COLO829 (cell line): ENCODE results near the gene PSPC1.
A peak's percentile ranks its signal among the peaks of the same experiment; 100 is the strongest.
"Not testable (repeated sequence)": the region's sequence is repeated elsewhere in the genome, so short reads cannot be mapped to it uniquely, and the experiment has no call there.

Experiments used
- DNase-seq: peaks from one replicate; pipeline ENCODE4 v3.0.0; 2012; ENCODE audit warnings: low spot score

The PSPC1 gene

DNA sequence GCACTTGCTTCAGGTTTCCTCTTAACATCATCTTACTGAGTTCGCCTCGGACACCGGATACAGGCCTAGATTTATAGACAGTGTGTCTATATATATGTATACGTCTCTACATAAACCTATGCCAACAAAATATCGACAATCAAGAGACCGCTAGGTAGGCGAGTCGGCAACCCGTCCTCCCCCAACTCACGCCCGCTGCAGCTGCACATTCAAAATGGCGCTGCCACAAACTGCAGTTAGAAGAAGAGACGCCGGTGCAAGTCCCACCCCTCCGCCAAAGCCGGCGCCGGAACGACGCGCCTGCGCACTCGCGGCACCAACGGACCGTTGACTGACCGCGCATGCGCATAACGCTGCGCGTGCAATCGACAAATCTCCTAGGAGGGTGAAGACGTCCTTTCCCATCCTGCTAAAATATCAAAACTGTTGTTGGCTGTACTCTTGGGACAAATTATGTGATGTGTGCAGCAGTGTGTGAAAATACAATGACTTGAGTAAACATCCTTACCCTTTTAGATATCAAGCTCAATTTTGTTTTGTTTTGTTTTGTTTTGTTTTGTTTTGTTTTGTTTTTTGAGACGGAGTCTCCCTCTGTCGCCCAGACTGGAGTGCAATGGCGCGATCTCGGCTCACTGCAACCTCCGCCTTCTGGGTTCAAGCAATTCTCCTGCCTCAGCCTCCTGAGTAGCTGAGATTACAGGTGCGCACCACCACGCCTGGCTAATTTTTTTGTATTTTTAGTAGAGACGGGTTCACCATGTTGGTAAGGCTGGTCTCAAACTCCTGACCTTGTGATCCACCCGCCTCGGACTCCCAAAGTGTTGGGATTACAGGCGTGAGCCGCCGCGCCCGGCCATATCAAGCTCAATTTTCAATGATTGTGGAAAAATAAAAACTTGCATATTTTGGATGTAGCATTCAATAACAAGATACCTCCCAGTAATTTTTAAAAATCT is at the start of gene PSPC1:
Gene PSPC1, minus strand, starts transcription at position 219 of the 956 bp plus-strand sequence. Its CDS starts 188 bp downstream, at position 31.
- DNase-seq: peak; percentile 97

GRCh38 chr13:19822673-19823072 is 39.9 kb upstream of the PSPC1 start:
- DNase-seq: no peak

GRCh38 chr13:19818223-19818842 is 35.6 kb upstream of the PSPC1 start:
- DNase-seq: peak; percentile 5

GRCh38 chr13:19817510-19818158 is 34.9 kb upstream of the PSPC1 start:
- no peak for DNase-seq

- DNase-seq: no peak
Measured at GRCh38 chr13:19817106-19817505, 34.4 kb upstream of the PSPC1 start.

- not testable (repeated sequence) for DNase-seq
Measured at GRCh38 chr13:19815842-19816241, 33.1 kb upstream of the PSPC1 start.

DNA sequence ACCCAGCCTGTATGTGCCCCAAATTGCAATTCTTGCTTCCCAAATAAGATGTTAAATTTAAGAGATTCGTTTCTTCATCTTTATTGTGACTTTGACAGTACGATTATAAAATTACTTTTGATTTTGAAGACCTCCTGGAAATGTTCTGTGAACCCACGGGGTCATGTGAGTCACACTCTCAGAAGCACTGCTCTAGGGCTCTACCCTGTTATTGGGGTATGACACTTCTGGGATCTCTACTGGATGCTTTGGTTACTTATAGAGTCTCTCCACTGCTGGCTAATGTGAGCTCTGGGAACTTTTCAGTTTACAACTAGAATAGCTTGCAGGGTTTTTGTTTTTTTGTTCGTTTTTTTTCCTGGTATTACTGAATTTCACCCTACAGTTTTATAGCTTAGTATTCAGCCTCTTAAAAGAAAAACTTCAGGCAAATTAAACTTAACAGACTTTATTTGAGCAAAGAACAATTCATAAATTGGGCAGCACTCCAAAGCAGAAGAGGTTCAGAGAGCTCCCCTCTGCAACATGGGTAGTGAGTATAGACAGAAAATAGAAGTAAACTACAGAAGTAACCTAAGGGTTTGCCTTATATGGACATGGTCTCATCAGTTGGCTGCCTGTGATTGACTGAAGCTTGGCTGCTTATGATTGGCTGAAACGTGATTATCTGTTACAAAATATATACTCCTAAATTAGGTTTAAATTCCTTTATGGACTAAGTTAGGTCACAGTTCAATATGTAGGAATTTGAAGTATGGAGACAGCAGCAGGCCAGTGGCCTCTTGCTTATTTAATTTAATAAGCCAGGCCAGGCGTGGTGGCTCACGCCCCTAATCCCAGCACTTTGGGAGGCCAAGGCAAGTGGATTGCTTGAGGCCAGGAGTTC is 28.5 kb upstream of the PSPC1 start:
- DNase-seq: no peak

- no peak for DNase-seq
Measured at GRCh38 chr13:19810151-19810550, 27.4 kb upstream of the PSPC1 start.

GRCh38 chr13:19805765-19806164 is 23.0 kb upstream of the PSPC1 start:
- no peak for DNase-seq

DNA sequence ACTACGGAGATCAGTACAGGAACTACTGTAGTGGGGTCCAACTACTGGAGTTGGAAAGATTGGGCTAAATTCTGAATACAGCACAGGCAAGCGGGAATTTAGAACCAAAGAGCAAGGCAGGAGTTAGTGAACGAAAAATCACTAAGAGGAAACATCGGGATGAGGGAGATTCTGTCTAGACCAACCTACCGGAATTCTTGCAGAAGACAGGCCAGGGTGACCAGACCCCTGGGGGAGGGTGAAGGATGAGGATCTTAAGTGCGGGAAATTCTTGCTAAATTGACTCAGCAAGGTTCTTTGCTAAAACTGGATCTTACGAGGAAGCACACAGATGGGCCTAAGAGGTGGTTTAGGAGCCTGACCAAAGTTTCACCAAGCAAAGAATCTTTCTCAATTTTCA is 13.2 kb upstream of the PSPC1 start:
- no peak for DNase-seq

DNA sequence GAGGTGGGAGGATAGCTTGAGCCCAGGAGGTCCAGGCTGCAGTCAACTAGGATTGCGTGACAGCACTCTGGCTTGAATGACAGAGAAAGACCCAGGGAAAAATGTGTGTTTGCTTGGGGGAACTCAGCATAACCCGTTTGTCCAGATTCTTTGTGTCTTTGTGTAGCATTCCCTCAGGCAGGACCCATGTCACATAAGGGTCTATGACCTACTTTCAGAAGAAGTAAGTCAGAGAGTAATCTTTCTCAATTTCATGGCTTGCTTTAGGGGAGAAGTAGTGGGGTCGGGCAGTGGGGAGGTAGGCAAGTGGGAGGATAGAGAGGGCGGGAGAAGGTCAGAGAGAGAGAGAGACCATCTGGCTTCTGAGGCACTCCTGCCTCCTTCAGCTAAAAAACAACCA is 11.9 kb upstream of the PSPC1 start:
- DNase-seq: no peak

DNA sequence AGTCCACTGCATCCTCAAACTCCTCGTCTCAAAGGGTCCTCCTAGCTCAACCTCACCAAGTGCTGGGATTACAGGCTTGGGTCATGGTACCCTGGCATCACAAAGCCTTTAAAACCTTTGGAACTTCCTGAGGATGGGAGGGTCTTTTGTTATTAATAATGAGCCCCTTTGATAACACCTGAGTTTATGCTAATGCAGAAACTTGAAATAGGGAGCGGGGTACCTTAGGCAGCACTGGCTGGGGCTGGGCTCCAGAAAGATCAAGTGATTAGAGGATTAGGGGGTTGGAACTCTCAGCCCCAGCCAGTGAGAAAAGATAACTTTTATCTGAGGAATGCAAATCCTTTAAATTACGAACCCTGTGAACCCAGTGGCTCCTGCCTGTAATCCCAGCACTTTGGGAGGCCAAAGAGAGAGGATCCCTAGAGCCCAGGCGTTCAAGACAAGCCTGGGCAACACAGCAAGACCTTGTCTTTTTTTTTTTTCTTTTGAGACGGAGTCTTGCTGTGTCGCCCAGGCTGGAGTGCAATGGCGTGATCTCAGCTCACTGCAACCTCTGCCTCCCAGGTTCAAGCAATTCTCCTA is 9.3 kb upstream of the PSPC1 start:
- DNase-seq: no peak

DNA sequence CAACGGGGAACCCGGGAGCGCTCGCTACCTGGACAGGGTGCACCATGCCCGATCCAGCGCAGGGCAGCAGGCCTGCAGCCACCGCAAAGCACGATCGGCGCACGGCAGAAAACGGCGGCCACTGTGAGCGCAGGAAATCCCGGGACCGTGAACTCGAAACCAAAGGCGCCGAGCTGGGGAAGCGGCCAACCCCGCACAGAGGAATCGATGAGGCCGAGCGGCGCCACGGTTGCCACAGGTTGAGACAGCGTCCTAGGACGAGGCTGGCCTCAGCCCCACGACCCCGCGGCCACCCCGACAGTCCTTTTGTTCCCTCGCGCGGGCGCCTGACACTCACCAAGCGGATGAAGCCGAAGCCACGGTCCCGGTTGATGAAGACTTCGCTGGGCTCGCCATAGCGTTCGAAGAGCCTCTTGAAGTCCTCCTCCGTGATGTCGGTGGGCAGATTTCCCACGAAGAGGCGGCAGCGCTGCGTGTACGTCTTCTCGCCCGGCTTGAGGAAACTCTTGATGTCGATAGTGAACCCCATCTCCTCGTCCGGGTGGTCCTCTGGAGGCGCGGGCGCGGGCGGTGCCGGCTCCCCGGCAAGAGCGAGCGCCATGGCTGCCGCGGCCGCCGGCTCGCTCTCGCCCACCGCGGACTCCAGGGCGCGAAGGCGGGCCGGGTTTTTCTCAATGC is 557 bp downstream of the PSPC1 start:
- DNase-seq: no peak

- DNase-seq: no peak
Measured at GRCh38 chr13:19781526-19781925, 1.2 kb downstream of the PSPC1 start.

- not testable (repeated sequence) for DNase-seq
Measured at GRCh38 chr13:19780753-19781418, 1.9 kb downstream of the PSPC1 start.

DNA sequence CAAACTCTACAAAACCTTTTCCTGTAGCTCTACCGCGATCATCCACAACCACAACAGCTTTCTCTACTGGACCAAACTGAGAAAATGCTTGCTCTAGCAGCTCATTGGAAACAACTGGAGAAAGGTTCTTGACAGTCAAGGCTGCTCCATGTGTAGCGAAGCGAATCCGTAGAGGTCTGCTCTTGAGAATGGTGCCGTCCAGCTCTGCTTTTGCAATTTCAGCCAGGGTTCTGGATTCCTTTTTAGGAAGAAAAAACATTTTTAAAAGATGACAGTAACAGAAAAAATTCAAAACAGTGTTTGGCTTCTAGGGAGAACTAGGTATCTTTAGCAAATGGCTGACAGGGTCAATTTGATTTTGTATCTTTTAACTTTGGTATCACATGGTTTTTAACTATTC is 10.4 kb downstream of the PSPC1 start:
- DNase-seq: no peak

GRCh38 chr13:19769854-19770253 is 12.9 kb downstream of the PSPC1 start:
- no peak for DNase-seq

GRCh38 chr13:19767966-19768365 is 14.8 kb downstream of the PSPC1 start:
- DNase-seq: no peak

DNA sequence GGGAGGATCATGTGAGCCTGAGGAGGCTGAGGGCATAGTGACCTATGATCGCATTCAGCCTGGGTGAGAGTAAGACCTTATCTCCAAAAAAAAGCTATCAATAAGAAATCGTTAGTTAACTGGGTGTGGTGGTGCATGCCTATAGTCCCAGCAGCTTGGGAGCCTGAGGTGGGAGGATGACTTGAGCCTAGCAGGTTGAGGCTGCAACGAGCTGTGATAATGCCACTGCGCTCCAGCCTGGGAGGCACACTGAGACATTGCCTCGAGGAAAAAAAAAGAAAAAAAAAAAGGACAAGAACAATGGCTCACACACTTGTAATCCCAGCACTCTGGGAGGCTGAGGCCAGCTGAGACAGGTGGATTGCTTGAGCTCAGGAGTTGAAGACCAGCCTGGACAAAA is 16.2 kb downstream of the PSPC1 start:
- DNase-seq: no peak

DNA sequence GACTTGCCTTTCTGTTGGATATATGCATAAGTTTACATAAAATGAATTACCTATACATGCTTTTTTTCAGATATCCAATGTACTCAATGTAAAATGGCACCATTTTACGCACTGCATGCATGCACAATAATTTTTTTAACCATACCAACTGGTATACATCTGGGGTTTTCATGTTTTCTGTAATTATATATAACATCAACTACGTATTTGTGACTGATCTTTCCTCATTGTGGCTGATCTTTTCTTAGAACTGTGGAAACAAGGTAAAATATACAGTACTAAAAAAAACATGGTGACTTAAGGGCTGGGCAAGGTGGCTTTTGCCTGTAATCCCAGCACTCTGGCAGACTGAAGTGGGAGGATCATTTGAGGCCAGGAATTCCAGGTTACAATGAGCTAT is 18.5 kb downstream of the PSPC1 start:
- no peak for DNase-seq
